GM18520 (cell line): ENCODE measurements around the gene SYT3.

Experiments used
- ATAC-seq: cut with Tn5 transposase; IDR thresholded peaks from one replicate; pipeline ENCODE4 v1.9.1; 2021; ENCODE audit not compliant: unreplicated experiment

Gene SYT3

DNA sequence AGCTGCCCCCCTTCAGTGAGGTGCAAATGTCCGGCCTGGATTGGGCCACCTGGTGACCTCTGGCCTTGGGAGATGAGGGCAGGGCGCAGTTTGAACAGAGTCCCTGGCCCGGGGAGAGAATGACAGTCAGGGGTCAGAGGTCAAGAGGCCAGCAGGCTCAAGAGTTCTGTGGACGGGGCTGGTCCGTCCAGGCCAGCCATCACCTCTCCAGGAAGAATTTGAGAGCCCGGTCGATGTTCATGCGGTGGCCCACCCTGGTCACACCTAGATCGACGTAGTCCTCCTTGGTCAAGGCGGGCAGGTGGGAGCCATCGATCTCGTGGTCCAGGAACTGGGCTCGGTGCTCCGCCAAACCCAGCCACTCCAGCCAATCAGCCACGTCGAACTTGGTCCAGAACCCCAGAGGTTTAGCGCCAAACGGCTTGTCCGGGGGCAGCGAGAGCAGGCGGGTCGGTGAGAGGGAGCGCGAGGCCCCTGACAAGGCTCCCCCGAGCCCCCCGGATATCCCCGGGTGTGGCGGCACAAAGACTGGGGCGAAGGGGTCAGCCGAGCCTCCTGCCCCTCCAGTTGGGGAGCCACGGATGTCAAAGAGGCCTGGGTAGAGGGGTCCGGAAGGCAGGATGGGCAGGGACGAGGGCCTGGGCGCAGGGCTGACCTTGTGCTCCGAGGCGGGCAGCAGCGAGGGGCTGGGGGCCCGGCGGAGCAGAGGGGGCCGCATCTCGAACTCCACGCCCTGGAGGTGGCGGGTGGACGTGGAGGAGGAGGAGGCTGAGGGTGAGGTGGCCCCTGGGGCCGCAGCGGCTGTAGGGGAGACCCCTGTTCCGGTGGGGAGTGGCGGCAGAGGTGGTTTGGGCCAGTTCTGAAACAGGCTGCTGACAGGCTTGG is 22.3 kb upstream of the SYT3 start:
- no peak for ATAC-seq

DNA sequence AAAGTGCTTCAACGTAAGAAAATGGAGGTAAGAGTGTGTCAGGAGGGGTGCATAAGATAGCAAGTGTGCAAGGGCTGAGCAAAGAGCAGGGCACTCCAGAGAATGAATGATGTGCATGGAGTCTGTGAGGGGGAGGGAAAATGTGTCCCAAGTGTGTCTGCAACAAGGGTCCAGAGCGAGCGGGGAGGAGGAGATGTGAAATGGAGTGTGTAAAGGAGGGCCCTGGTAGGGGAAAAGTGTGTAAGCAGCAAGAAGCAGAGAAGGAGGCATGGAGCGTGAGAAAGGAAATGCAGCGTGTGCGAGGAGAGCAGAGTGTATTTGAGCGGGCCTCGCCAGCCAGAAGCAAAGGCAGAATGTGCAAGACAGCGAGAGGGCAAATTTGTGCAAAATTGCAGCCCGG is 21.3 kb upstream of the SYT3 start:
- ATAC-seq, result no peak

DNA sequence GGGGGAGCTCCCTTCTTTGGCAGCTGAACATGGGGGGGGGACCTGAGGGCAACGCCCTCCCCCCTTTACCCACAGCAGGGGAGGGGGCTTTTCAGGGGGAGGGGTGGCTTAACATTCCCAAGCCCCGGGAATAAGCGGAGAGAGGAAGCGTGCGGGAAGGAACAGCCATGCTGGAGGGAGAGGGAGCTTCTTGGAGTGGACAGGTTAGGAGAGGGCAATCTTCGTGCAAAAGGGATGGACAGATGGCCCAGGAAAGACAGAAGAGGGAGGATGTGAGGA is 20.3 kb upstream of the SYT3 start:
- ATAC-seq, result no peak

DNA sequence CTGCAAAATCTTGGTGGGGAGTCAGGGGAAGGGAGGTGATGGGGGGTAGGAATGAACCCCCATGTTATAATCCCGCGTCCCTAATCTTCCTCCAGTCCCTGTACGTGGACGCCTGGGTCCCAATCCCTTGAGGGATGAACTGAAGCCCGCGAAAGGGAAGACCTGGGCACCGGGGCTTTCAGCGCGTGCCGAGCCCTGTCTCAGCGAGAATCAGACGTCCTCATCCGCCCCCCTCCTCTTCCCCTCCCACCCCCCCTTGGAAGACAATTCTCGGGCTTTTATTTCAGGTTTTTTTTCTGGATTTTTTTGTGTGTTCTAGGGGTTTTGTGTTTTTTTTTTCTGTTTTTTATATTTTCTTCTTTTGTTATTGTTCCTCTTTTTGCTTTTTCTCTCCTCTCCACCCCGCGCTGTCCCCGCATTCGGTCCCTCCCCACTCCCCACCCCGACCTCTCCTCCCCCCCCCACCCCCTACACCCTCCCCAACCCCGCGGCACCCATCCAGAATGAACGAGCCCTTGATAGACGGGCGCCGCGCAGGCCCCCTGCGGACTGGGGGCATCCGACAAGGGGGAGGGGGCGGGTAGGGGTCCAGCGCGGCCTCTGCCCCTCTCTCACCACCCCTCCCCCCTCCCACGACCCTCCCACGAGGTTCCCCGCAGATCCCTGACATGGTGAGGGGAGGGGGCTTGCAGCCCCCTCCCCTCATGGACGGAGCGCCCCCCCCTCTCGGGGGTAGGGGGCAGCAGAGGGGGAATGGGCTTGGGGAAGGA is 19.8 kb upstream of the SYT3 start:
- no peak for ATAC-seq

DNA sequence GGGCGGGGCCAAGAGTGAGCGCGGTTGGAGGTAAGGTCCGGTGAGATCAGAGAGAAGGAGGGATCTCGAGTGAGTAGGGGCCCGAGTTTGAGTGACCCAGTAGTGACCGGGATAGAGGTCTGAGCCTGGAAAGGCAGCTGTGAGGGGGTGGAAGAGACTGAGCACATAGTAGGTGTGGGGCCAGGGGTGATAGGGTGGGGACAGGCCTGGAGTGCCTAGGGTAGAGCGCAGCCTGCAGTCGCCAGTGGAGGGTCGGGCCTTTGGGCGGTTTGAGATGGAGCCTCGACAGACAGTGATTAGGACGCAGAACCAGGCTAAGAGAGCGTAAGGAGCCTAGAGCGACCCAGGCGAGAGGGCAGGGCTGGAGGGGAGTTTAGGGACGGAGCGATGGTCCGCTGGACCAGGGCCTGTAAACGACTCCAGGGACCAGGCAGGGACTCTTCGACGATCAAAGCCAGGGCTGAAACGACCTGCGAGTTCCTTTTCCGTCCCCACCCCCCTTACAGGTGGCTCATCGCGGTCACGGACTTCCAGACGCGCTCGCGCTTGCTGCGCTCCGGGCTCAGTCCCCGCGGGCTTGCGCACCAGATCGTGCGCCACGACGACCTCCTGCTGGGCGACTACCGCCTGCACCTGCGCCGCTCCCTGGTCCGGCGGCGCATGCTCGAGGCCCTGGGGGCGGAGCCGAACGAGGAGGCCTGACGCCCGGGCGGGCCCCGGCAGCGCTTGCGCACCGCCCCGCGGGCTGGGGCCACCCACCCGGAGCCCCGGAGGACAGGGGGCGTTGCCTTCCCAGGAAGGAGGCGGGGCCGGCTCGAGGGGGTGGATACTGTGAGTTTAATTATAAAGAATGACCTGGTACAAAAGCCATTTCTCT is 19.0 kb upstream of the SYT3 start:
- ATAC-seq, result no peak

DNA sequence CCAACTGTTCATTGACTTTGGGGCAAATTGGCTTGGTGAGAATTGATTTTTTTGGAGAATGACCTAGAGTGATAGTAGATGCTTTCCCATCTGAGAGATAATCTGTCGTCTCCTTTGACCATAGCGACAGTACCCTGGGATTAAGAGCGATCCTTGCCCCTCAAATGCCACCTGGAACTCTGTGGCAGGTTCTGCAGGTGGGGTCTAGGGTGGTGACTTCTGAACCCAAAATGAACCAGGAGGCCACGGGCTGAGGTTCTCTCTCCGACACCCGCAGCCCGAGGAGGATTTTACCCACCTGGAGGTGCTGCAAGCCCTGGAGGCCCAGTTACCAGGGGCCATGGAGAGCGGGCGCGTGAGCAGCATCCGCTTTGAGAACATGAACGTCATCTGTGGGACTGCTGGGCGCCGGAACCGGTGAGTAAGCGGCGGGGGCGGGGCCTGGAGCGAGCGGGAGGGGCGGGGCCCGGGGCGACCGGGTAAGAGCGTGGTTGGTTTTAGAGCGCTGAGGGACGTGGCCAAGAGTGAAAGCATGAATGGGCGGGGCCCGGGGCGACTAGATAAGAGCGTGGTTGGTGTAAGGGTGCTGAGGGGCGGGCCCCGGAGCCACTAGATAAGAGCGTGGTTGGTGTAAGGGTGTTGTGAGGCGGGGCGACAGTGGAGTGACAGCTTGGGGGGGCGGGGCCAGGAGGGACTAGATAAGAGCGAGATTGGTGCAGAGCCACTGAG is 18.2 kb upstream of the SYT3 start:
- peak; percentile 74 for ATAC-seq

DNA sequence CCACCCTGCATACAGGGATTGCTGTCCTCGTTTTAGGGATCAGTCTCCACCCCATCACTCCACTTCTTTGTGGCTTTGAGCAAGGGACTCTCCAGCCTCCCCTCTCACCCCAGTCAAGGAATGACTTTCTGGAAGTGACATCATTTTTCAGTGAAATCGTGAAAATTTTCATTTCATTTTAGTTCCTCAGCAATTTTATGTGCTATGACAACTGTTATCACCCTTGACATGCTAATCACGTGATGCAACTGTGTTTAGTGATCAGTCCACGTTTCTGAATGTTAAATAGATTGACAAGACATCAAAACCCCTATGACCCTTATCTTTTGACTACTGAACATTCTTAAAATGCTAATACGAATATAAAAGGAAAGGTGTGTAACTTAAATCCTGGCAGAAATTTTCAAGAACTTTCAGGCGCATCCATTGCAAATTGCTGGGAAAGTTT is 17.6 kb upstream of the SYT3 start:
- no peak for ATAC-seq

DNA sequence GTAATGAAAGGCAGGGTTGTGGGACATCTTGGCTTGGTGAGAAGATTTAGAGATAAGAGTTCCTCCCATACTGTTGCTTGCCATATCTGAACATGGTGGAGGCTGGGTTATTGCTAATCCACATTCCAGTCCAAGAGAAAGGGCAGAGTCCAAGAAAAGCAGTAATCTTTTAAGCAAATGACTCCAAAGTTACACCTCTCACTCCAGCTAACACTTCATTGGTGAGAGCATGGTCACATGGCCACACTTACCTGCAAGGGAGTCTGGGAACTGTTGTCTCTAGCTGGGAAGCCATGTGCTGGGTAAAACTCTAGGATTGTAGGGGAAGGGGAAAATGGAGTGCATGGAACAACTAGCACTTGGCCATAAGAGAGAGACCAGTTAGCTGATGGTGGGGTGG is 15.2 kb upstream of the SYT3 start:
- no peak for ATAC-seq

DNA sequence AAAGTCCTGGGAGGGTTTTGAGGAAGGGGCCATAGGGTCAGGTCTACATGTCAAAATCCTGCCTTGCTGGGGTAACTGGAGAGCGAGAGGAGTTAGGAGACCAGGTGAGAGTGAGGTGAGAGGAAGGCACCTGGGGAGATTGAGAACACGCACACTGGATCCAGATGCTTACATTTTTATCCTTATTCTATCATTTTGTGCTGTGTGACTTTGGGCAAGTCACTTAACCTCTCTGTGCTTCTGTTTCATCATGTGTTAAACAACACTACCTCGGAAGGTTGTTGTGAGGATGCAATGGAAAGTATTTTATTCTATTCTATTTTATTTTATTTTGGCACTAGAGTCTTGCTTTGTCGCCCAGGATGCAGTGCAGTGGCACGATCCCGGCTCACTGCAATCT is 13.0 kb upstream of the SYT3 start:
- no peak for ATAC-seq

DNA sequence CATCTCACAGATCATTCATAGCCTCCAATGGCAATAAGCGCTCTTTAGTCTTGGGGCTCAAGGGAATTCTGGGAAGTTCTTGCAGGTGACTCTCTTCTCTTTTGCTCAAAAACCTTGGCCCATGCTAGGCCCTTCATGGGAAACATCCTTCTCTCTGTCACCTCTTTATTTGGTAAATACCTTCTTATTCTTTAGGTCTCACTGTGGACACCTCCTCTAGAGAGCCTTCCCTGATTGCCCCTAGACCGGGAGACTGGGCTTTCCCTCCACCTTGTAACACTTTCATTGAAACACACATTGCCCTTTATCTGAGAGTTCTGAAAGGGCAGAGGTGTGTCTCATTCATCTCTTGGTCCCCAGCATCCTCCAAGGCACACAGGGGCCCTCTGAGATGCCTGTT is 11.5 kb upstream of the SYT3 start:
- ATAC-seq, result no peak

DNA sequence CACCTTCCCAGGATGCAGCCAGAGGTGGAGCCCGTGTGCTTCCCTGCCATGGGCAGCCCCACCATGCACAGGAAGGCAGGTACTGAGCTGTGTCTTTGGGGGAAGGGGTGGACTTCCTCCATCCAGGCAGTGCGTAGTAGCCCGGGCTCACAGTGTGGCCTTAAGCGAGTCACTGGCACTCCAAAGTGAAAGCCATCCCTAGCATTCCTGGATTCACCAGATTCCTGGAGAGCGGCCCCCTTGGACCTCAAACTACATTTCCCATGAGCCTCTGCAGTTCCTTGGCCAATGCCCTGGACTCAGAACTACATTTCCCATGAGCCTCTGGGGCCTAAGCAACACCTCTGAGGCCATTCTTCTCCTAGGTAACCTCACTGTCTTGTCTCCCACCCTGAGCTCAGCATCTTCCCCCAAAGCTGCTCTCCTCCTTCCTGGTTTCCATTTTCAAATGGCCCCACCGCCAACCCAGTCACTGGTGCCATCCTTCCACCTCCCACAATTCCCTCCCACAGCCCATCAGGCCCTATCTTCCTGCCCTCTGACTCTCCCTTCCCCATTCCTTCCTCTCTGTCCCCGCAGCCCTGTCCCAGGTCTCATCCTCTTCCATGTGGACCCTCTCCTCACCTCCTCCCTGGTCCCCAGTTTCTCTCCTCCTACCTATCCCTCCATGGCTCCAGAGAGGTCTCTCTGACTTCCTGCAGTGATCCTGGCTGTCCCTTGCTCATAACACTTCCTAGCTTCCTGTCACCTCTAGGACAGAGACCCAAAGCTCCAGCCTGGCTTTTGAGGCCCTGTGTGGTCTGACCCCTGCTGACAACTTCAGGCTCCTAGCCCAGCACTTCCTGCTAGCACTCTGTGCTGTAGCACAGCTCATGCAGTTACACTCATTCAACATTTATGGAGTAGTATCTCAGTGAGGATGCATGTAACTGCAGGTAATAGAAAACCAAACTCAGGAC is 10.0 kb upstream of the SYT3 start, which contains the start of gene C19orf81:
C19orf81 (plus strand) TSS at position 13 of the 959 bp plus-strand sequence; CDS start at position 13, 0 bp downstream.
- no peak for ATAC-seq

DNA sequence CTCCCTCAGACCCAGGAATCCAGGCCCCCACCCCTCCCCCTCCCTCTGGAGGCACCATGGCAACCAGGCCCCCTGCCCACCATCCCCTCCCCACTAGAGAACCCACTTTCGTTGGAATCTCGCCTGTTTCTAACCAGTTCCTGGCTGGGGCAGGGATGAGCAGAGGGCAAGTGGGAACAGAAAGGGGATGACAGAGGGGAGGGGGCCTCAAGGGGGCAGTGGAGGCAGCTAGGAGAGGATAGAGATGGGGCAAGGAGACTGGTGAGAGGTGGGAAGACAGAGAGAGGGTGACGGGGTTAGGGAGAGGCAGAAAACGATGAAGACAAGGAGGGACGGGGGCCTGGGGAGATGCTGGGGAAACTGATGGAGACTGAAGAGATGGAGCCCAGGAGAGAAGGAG is 9.0 kb upstream of the SYT3 start:
- ATAC-seq, result no peak

DNA sequence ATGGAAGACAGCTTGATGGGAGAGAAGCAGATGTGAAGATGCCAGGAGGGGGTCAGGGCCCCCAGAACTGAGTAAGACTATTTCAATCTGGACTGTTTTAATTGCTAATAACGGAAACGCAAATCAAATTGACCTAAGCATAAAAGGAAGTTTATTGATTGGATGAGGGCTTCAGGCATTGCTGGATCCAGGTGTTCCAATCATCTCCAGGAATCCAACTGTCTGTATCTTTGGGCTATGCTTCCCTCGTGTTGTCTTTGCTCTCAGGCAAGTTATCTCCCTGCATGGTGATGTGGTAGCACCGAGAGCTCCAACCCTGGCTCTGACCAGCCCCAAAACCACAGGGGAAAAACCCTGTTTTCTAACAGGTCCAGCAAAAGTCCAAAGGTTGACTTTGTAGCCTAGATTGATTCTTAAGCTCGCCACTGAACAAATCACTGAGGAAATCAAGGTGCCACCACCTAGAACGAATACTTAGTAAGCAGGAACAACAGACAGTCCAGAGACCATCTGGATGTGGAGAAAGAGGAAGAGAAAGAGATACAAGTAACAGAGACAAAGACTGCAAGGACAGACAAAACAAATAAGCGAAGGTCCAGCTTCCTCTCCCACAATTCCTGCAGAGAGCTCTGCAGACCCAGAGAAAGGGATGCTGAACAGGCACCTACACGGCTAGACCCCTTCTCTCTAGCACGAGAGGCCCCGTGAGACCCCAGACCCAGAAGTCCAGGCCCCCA is 8.4 kb upstream of the SYT3 start:
- ATAC-seq, result no peak

DNA sequence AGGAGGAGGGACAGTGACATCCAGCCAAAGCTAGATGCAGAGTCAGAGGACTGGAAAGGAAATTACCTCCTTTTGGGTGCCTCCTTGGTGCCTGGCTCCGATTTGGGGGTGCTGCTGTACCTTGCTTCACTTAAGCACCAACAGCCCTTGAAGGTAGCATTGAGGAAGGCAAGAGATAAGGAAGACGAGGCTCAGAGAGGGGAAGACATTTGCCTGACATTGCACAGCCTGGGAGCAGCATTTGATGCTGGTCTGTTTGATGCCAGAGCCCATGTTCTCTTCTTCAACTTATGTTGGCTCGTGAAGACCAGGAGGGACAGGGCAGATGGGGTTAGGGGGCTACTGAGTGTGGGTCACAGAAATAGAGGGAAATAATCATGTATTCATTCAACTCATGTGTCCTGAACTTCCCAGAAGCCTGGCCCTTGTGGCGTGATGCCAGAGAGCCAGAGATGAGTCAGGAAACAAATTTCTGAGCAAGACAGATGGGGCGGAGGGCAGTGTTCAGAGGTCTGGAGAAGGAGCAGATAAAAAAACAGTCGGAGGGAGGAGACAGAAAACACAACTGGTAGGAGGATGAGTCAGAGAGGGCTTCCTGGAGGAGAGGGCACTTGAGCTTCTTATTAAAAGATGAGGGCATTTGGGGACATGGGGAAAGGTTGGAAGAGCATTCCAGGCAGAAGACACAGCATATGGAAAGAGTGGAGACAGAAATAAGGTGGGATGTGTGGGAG is 6.6 kb upstream of the SYT3 start:
- ATAC-seq, result no peak

DNA sequence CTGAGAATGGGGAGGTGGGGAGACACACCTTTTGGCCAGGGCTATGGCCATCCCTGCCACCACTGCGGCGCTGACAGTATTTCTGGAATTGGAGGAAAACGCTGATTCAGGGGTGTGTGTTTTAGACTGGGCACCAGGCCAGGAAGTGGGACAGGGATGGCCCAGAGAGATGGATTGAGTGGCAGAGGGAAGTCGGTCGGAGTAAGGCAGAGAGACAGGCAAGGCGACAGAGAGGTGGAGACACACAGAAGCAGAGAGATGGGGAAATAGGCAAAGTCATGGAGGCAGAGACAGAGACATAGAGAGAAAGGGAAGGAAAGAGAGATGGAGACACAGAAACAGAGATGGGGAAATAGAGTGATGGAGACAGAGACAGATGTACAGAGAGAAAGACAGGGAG is 5.4 kb upstream of the SYT3 start:
- ATAC-seq, result no peak

DNA sequence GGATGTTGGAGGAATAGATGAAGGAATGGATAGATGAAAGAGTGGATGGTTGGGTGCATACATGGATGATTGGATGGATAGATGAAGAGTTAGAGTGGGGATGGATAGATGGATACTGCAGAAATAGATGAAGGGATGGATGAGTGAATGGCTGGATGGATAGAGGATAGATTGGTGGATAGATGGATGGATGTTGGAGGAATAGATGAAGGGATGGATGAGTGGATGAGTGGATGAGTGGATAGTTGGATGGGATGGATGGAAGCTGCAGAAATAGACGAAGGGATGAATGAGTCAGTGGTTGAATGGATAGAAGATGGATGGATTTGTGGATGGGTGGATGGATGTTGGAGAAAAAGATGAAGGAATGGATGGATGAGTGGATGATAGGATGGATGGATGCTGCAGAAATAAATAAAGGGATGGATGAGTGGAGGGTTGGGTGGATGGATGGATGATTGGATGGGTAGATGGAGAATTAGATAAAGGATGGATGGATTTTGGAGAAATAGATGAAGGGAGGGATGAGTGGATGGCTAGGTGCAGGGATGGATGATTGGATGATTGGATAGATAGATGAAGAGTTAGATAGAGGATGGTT is 4.7 kb upstream of the SYT3 start:
- no peak for ATAC-seq

DNA sequence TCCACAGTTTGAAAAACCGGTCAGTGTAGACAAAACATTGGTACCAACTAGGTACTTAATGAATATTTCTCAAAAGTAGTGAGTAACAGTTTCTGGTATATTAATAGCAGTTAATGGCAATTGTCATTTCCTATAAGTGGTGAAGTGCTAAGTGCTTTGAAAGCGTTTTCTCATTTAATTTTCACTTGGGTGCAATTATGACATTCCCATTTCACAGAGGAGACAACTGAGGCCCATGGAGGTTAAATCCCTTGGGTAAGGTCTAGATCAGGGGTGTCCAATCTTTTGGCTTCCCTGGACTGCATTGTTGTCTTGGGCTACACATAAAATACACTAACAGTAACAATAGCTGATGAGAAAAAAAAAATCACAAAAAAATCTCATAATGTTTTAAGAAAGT is 687 bp upstream of the SYT3 start:
- no peak for ATAC-seq

DNA sequence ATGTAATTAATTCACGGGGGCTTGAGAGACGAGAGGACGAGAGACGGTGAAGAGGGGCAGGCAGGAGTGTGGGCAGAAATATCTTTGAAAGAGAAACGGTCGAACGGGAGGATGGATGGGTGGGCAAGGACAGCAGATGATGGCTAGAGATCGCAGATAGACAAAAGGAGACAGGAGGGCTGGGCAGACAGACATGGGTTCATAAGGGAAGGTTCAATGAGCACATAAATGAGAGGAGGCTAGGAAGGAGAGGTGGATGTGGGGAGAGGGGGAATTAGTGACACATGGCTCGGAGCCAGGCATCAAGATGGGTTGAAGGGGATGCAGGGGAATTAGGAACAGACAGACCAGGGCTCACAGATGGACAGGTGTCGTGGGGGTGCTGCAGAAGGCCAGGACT is 1.1 kb downstream of the SYT3 start:
- no peak for ATAC-seq
